Pons (tissue), 1 donor: Measurements from ENCODE around the gene VPREB1.
"Not testable (repeated sequence)": the region's sequence is repeated elsewhere in the genome, so short reads cannot be mapped to it uniquely, and the experiment has no call there.

Experiments
- DNase-seq: peaks from one replicate; pipeline ENCODE4 v3.0.0-alpha.2; 2016; ENCODE audit warnings: low spot score

The VPREB1 gene

GRCh38 chr22:22246706-22247105, 2.1 kb downstream of the VPREB1 start:
- DNase-seq: no peak

- no peak for DNase-seq
Measured at GRCh38 chr22:22248878-22249277, 4.3 kb downstream of the VPREB1 start.

GRCh38 chr22:22250651-22251050, 6.1 kb downstream of the VPREB1 start:
- not testable (repeated sequence) for DNase-seq

- DNase-seq: not testable (repeated sequence)
Measured at GRCh38 chr22:22256133-22256532, 11.5 kb downstream of the VPREB1 start.

GRCh38 chr22:22258597-22259415, 14.2 kb downstream of the VPREB1 start:
- DNase-seq: not testable (repeated sequence)

GRCh38 chr22:22260169-22260568, 15.6 kb downstream of the VPREB1 start:
- not testable (repeated sequence) for DNase-seq

GRCh38 chr22:22260586-22260985, 16.0 kb downstream of the VPREB1 start:
- not testable (repeated sequence) for DNase-seq

- DNase-seq: not testable (repeated sequence)
Measured at GRCh38 chr22:22262332-22263074, 17.9 kb downstream of the VPREB1 start.

- not testable (repeated sequence) for DNase-seq
Measured at GRCh38 chr22:22263823-22264222, 19.2 kb downstream of the VPREB1 start.

GRCh38 chr22:22270036-22270676, 25.6 kb downstream of the VPREB1 start:
- DNase-seq: not testable (repeated sequence)

- not testable (repeated sequence) for DNase-seq
Measured at GRCh38 chr22:22277423-22277822, 32.8 kb downstream of the VPREB1 start.

- not testable (repeated sequence) for DNase-seq
Measured at GRCh38 chr22:22284962-22285756, 40.6 kb downstream of the VPREB1 start.

GRCh38 chr22:22286390-22287105, 42.0 kb downstream of the VPREB1 start:
- DNase-seq: not testable (repeated sequence)

GRCh38 chr22:22287106-22287626, 42.6 kb downstream of the VPREB1 start:
- not testable (repeated sequence) for DNase-seq

- DNase-seq: not testable (repeated sequence)
Measured at GRCh38 chr22:22289666-22290065, 45.1 kb downstream of the VPREB1 start.

- not testable (repeated sequence) for DNase-seq
Measured at GRCh38 chr22:22291129-22291806, 46.7 kb downstream of the VPREB1 start.

GRCh38 chr22:22292656-22293055, 48.1 kb downstream of the VPREB1 start:
- not testable (repeated sequence) for DNase-seq

GRCh38 chr22:22293436-22293835, 48.9 kb downstream of the VPREB1 start:
- not testable (repeated sequence) for DNase-seq

GRCh38 chr22:22294641-22295040, 50.1 kb downstream of the VPREB1 start:
- DNase-seq: not testable (repeated sequence)
